Retinal pigment epithelial cell (primary cell): Measurements from ENCODE around the gene ZNF275.

Experiments
- DNase-seq: peaks from one replicate; pipeline ENCODE4 v3.0.0-alpha.2; 2010; ENCODE audit warnings: low read depth
- H3K4me3 ChIP-seq: 2 replicates; pipeline ENCODE4 v1.5.1; 2011; ENCODE audit warnings: mild to moderate bottlenecking, low read length, control low read depth, moderate library complexity
- CTCF ChIP-seq: conservative IDR thresholded peaks from 2 replicates; pipeline ENCODE4 v1.5.1; 2011; ENCODE audit warnings: low read depth, low read length, control low read depth, inconsistent platforms

ZNF275 gene

GRCh38 chrX:153365670-153366069 lies 31.7 kb downstream of the ZNF275 start:
- no peak overlapping the region for H3K4me3 ChIP-seq
- no peak for TF ChIP-seq CTCF
- DNase-seq, result no peak

- TF ChIP-seq CTCF, result no peak
- DNase-seq, result no peak
- H3K4me3 ChIP-seq, result no peak overlapping the region
Observed at GRCh38 chrX:153366119-153366518, 32.2 kb downstream of the ZNF275 start.

GRCh38 chrX:153366878-153367538 lies 33.1 kb downstream of the ZNF275 start:
- TF ChIP-seq CTCF, result no peak
- DNase-seq, result no peak
- no peak overlapping the region for H3K4me3 ChIP-seq

DNA sequence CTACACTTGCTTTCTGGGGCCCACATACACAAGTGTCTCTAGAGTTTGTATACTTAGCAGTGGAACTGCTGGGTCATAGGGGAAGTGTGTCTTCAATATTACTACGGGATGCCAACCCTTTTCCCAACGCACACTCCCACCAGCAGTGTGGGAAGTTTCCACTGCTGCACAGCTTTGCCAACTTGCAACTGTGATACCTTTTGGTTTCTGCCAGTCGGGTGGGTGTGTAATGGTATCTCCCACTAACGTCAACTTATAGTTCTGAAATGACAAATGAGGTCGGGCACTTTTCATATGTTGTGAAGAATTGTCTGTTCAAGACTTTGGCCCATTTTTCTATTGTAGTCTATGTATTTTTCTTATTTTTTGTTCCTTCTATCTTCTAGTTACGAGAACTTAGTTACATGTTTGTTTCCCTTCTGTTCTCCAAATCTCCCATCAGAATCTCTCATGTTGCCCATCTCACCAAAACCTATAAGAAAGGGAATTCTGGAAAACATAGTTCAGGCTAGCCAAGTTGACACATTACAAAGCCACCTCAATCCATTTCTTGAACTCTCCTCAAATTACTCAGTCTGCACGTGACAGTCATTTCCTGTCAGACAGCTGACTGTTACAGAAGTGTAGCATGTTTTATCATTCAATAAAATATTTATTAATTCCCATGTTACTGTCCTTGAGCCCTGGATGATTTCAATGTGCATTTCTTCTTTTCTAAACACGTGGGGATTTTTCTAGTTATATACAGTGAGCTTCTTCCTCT lies 36.5 kb downstream of the ZNF275 start:
- no peak for TF ChIP-seq CTCF
- no peak for DNase-seq
- no peak overlapping the region for H3K4me3 ChIP-seq

DNA sequence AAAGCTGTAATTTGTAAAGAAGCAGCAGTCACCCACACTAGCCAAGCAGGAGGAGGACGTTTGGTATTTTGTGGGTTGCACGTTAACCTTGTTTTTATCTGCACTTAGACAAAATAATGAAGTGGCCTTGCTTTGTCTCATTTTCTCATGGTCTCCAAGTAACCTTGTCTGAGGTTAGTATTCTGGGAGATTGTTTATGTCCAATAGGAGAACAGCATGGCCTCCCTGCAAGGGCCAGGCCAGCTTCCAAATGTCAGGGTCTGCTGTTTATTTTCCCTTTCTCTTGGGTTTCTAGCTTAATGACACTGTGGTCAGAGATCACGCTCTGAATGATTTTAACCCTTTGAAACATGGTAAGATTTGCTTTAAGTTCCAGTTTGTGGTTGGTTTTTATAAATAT lies 37.3 kb downstream of the ZNF275 start:
- TF ChIP-seq CTCF, result no peak
- no peak overlapping the region for H3K4me3 ChIP-seq
- DNase-seq, result no peak

GRCh38 chrX:153372949-153373348 lies 39.0 kb downstream of the ZNF275 start:
- no peak overlapping the region for H3K4me3 ChIP-seq
- DNase-seq, result no peak
- no peak for TF ChIP-seq CTCF

GRCh38 chrX:153374426-153374825 lies 40.5 kb downstream of the ZNF275 start:
- H3K4me3 ChIP-seq, result no peak overlapping the region
- TF ChIP-seq CTCF, result no peak
- DNase-seq, result no peak
